ENCODE results near the gene AUTS2.

GRCh38 chr7:70044064-70044463, 445.8 kb downstream of the AUTS2 start:
- no peak for TF ChIP-seq RAD21 (IDR thresholded peaks at IDR 0.05 in 1 of 2, conservative IDR thresholded peaks at IDR 0.05 in 1 of 2; ENCODE audit: low read depth in 2 of 2, low read length in 2 of 2)
- no peak for TF ChIP-seq JUN (IDR thresholded peaks at IDR 0.05; ENCODE audit: low read depth, low read length)
- TF ChIP-seq TBP (IDR thresholded peaks at IDR 0.05; ENCODE audit: low read depth, low read length): no peak
